ENCODE data around the gene TCF21.
A peak's percentile ranks its signal among the peaks of the same experiment; 100 is the strongest.

GRCh38 chr6:133854364-133855275 lies 34.3 kb upstream of the TCF21 start:
- TF ChIP-seq, protein P1, sequence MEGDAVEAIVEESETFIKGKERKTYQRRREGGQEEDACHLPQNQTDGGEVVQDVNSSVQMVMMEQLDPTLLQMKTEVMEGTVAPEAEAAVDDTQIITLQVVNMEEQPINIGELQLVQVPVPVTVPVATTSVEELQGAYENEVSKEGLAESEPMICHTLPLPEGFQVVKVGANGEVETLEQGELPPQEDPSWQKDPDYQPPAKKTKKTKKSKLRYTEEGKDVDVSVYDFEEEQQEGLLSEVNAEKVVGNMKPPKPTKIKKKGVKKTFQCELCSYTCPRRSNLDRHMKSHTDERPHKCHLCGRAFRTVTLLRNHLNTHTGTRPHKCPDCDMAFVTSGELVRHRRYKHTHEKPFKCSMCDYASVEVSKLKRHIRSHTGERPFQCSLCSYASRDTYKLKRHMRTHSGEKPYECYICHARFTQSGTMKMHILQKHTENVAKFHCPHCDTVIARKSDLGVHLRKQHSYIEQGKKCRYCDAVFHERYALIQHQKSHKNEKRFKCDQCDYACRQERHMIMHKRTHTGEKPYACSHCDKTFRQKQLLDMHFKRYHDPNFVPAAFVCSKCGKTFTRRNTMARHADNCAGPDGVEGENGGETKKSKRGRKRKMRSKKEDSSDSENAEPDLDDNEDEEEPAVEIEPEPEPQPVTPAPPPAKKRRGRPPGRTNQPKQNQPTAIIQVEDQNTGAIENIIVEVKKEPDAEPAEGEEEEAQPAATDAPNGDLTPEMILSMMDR (IDR thresholded peaks at IDR 0.05) = peak; percentile 47
- no peak for TF ChIP-seq ZFX (IDR thresholded peaks at IDR 0.05; ENCODE audit: borderline replicate concordance)

Measured in 22Rv1 (cell line).